Panc1 (cell line): Measurements from ENCODE around the gene MISP3. TPM values are rescaled to one million over a fixed set of nuclear protein-coding genes. Genes with fewer than 3 reads are reported as not detected.
A peak's percentile ranks its signal among the peaks of the same experiment; 100 is the strongest.

Experiments
- ATAC-seq: fragments of 200-7000 bp; cut with Tn5 transposase; 2 replicates; pipeline ENCODE4 v1.9.1; 2020; ENCODE audit warnings: mild to moderate bottlenecking, moderate library complexity
- BruUV-seq: library from RNA; stranded (reverse); fragments of 400-500 nt; replicated peaks from 2 replicates; lab custom pipeline; 2021; lab: Mats Ljungman, UMichigan
- CTCF ChIA-PET: fragments of 300-600 bp; sonication (Branson Sonifier 250); formaldehyde crosslinking; loops from one replicate; lab custom pipeline; 2022; ENCODE audit warnings: antibody characterized with exemption; lab: Charles Lee
- POLR2A ChIA-PET: fragments of 300-600 bp; sonication (Branson Sonifier 250); formaldehyde crosslinking; loops from one replicate; lab custom pipeline; 2022; ENCODE audit warnings: antibody characterized with exemption; lab: Charles Lee
- DNase-seq: peaks from one replicate; pipeline ENCODE4 v3.0.0-alpha.2; 2010; ENCODE audit warnings: low read depth, low spot score
- H3K27ac ChIP-seq: 2 replicates; pipeline ENCODE4 v1.5.1; 2011; ENCODE audit warnings: mild to moderate bottlenecking, low read length, inconsistent platforms
- H3K27me3 ChIP-seq: fragments of 200-500 bp; sonication (Bioruptor generic); 2 replicates; pipeline ENCODE4 v1.6.0; 2014; ENCODE audit warnings: low read length, inconsistent platforms; ENCODE audit not compliant: control insufficient read depth, insufficient read depth
- H3K36me3 ChIP-seq: fragments of 200-500 bp; sonication (Bioruptor generic); 2 replicates; pipeline ENCODE4 v1.5.1; 2014; ENCODE audit warnings: inconsistent platforms, mild to moderate bottlenecking, low read length, moderate library complexity; ENCODE audit not compliant: control insufficient read depth, insufficient read depth
- H3K4me1 ChIP-seq: 2 replicates; pipeline ENCODE4 v1.5.1; 2011; ENCODE audit warnings: inconsistent platforms, mild to moderate bottlenecking, low read length, moderate library complexity; ENCODE audit not compliant: control insufficient read depth, insufficient read depth
- H3K4me3 ChIP-seq, 2 experiments: 2 replicates each; pipeline ENCODE4 v1.5.1; 2011 to 2012; ENCODE audit warnings: low read depth in 2 of 2, low read length in 2 of 2, mild to moderate bottlenecking in 2 of 2, inconsistent platforms in 1 of 2, moderate library complexity in 1 of 2
- H3K9me3 ChIP-seq: fragments of 200-500 bp; sonication (Bioruptor generic); 2 replicates; pipeline ENCODE4 v1.5.1; 2014; ENCODE audit warnings: low read depth, mild to moderate bottlenecking, inconsistent platforms, low read length, moderate library complexity; ENCODE audit not compliant: control insufficient read depth, insufficient read depth
- POLR2AphosphoS5 ChIP-seq: IDR thresholded peaks from 2 replicates; pipeline ENCODE4 v1.6.1; 2012; ENCODE audit warnings: mild to moderate bottlenecking, low read depth, low read length, moderate library complexity
- SIN3A ChIP-seq: IDR thresholded peaks from 2 replicates; pipeline ENCODE4 v1.6.1; 2012; ENCODE audit warnings: low read depth, mild to moderate bottlenecking, low read length, moderate library complexity, borderline replicate concordance; ENCODE audit not compliant: insufficient read depth
- TCF7L2 ChIP-seq: IDR thresholded peaks from 2 replicates; pipeline ENCODE4 v1.6.1; 2011; ENCODE audit warnings: mild to moderate bottlenecking, low read depth, low read length, inconsistent platforms
- in situ Hi-C: cut with HindIII; loops from 2 replicates; pipeline ENCODE4 v1.10.0; 2016; ENCODE audit warnings: low sequenced_read_pairs, low pct_unique_long_range_greater_than_20kb
- intact Hi-C: fragments of 100-400 bp; cut with micrococcal nuclease; formaldehyde crosslinking; loops from one replicate; pipeline ENCODE4 v1.10.0; 2022; ENCODE audit not compliant: unreplicated experiment
- total RNA-seq: library from RNA; stranded (reverse); gene quantifications from one replicate; pipeline ENCODE4 v1.2.1, GENCODE V29; 2021; ENCODE audit not compliant: unreplicated experiment
- TF ChIP-seq, protein P1 (sequence below), 2 experiments: IDR thresholded peaks; 2 replicates each; pipeline ENCODE4 v1.6.1; 2011 to 2012; ENCODE audit warnings: low read depth in 2 of 2, control low read depth in 1 of 2, low read length in 1 of 2, mild to moderate bottlenecking in 1 of 2, moderate library complexity in 1 of 2; ENCODE audit not compliant: insufficient read depth in 1 of 2
- TF ChIP-seq, protein P2 (sequence below): fragments of 450-650 bp; IDR thresholded peaks from 2 replicates; pipeline ENCODE4 v1.5.1; 2017; ENCODE audit warnings: mild to moderate bottlenecking

MISP3 gene
- total RNA-seq, 1 experiment from 2014 or later = 1.5 TPM

- no TSS peak for BruUV-seq
- DNase-seq (no peak), ATAC-seq (no peak)
- H3K9me3 ChIP-seq = no peaks in the 10 kb centered on the region
- H3K4me3 ChIP-seq = no peak overlapping the region
- TF ChIP-seq TCF7L2 = no peak
- no peak for TF ChIP-seq SIN3A
- TF ChIP-seq, protein P1, sequence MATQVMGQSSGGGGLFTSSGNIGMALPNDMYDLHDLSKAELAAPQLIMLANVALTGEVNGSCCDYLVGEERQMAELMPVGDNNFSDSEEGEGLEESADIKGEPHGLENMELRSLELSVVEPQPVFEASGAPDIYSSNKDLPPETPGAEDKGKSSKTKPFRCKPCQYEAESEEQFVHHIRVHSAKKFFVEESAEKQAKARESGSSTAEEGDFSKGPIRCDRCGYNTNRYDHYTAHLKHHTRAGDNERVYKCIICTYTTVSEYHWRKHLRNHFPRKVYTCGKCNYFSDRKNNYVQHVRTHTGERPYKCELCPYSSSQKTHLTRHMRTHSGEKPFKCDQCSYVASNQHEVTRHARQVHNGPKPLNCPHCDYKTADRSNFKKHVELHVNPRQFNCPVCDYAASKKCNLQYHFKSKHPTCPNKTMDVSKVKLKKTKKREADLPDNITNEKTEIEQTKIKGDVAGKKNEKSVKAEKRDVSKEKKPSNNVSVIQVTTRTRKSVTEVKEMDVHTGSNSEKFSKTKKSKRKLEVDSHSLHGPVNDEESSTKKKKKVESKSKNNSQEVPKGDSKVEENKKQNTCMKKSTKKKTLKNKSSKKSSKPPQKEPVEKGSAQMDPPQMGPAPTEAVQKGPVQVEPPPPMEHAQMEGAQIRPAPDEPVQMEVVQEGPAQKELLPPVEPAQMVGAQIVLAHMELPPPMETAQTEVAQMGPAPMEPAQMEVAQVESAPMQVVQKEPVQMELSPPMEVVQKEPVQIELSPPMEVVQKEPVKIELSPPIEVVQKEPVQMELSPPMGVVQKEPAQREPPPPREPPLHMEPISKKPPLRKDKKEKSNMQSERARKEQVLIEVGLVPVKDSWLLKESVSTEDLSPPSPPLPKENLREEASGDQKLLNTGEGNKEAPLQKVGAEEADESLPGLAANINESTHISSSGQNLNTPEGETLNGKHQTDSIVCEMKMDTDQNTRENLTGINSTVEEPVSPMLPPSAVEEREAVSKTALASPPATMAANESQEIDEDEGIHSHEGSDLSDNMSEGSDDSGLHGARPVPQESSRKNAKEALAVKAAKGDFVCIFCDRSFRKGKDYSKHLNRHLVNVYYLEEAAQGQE (IDR thresholded peaks at IDR 0.05; ENCODE audit: insufficient read depth in 1 of 2, low read depth in 2 of 2, low read length in 1 of 2) = no peak
- peak; percentile 16; the same call in 1 of the 2 replicates for TF ChIP-seq POLR2AphosphoS5
- TF ChIP-seq, protein P2, sequence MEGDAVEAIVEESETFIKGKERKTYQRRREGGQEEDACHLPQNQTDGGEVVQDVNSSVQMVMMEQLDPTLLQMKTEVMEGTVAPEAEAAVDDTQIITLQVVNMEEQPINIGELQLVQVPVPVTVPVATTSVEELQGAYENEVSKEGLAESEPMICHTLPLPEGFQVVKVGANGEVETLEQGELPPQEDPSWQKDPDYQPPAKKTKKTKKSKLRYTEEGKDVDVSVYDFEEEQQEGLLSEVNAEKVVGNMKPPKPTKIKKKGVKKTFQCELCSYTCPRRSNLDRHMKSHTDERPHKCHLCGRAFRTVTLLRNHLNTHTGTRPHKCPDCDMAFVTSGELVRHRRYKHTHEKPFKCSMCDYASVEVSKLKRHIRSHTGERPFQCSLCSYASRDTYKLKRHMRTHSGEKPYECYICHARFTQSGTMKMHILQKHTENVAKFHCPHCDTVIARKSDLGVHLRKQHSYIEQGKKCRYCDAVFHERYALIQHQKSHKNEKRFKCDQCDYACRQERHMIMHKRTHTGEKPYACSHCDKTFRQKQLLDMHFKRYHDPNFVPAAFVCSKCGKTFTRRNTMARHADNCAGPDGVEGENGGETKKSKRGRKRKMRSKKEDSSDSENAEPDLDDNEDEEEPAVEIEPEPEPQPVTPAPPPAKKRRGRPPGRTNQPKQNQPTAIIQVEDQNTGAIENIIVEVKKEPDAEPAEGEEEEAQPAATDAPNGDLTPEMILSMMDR = no peak
- ChIA-PET POLR2A (no interaction called here), CTCF (no interaction called here)
- H3K27ac ChIP-seq = no peak overlapping the region
- in situ Hi-C loops = no loop called here
- H3K4me1 ChIP-seq = peaks cover 23% of the 10 kb centered on the region
- H3K36me3 ChIP-seq = no peaks in the 10 kb centered on the region
- H3K27me3 ChIP-seq = no peaks in the 10 kb centered on the region
- intact Hi-C loops = no loop called here
Observed at GRCh38 chr19:14120497-14120780, 47.9 kb downstream of the MISP3 start.

DNA sequence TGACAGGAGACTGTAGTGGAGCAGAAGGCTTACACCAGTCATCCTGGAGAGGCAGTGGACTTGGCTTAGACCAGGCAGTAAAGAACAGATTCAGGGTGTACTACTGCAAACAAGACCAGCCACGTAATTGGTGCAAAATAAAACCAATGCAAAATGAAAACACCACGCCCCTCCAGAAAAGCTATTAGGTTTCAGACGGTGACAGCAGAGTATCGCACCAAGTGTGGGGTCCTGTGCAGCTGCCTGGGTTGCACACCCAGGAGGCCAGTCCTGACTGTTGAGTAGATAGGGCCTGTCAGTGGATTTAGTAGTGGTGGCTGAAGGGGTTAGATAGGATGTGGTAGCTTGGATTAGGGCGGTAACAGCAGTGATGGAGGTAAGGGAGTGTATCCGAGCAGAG lies 50.3 kb downstream of the MISP3 start:
- H3K27me3 ChIP-seq = no peaks in the 10 kb centered on the region
- no peak for TF ChIP-seq SIN3A
- TF ChIP-seq TCF7L2 = no peak
- intact Hi-C loops = no loop called here
- H3K9me3 ChIP-seq = no peaks in the 10 kb centered on the region
- no peak overlapping the region for H3K4me3 ChIP-seq
- ATAC-seq (no peak), DNase-seq (no peak)
- H3K27ac ChIP-seq = no peak overlapping the region
- H3K36me3 ChIP-seq = no peaks in the 10 kb centered on the region
- BruUV-seq = no TSS peak
- peaks cover 11% of the 10 kb centered on the region for H3K4me1 ChIP-seq
- in situ Hi-C loops = no loop called here
- ChIA-PET POLR2A (no interaction called here), CTCF (interaction anchor here (0.7 to 1.5 kb wide), 2 partner anchors 9 to 14 kb away, joined by 6 to 9 read pairs; partner anchors contain the start of gene ASF1B)

Other genes starting within 250 kb of the MISP3 start
- gene NANOS3, start 195.7 kb upstream of the MISP3 start, total RNA-seq = 0.33 TPM
- 6.5 TPM for gene BRME1, start 166.7 kb upstream of the MISP3 start, total RNA-seq
- gene CC2D1A, start 166.6 kb upstream of the MISP3 start, total RNA-seq = 28.0 TPM
- 1.4 TPM for gene PODNL1, start 134.4 kb upstream of the MISP3 start, total RNA-seq
- gene DCAF15, start 120.3 kb upstream of the MISP3 start, total RNA-seq = 38.8 TPM
- 15.2 TPM for gene RFX1, start 66.5 kb upstream of the MISP3 start, total RNA-seq
- gene RLN3, start 44.6 kb upstream of the MISP3 start, total RNA-seq = not detected
- 10.2 TPM for gene IL27RA, start 41.0 kb upstream of the MISP3 start, total RNA-seq
- 0.54 TPM for gene PALM3, start 10.7 kb upstream of the MISP3 start, total RNA-seq
- gene C19orf67, start 13.0 kb downstream of the MISP3 start, total RNA-seq = 0.28 TPM
- 82.0 TPM for gene SAMD1, start 18.0 kb downstream of the MISP3 start, total RNA-seq
- 70.8 TPM for gene PRKACA, start 45.0 kb downstream of the MISP3 start, total RNA-seq
- gene ASF1B, start 63.8 kb downstream of the MISP3 start, total RNA-seq = 35.4 TPM
- gene ADGRL1, start 133.4 kb downstream of the MISP3 start, total RNA-seq = 37.7 TPM